Psoas muscle (tissue), 8 donors: Measurements from ENCODE around the gene SFT2D3. TPM values are rescaled to one million over a fixed set of nuclear protein-coding genes. Genes with fewer than 3 reads are reported as not detected.
A peak's percentile ranks its signal among the peaks of the same experiment; 100 is the strongest.

ENCODE experiments used
- ATAC-seq, 4 donors: fragments of 200-7000 bp; cut with Tn5 transposase; one replicate each; pipeline ENCODE4 v1.9.1; 2020; ENCODE audit warnings: moderate library complexity in 3 of 4, mild to moderate bottlenecking in 2 of 4
- DNase-seq, 2 donors: peaks; one replicate each; pipeline ENCODE4 v3.0.0-alpha.2; 2020
- H3K27ac ChIP-seq: fragments of 200-600 bp; one replicate; pipeline ENCODE4 v1.8.0; 2022
- H3K27me3 ChIP-seq, 3 donors: fragments of 200-600 bp in 1 of 3; one replicate each; pipeline versions ENCODE4 v1.6.1 to v1.8.0; 2013 to 2022; ENCODE audit warnings: low read length in 2 of 3, mild to moderate bottlenecking in 2 of 3, moderate library complexity in 1 of 3; ENCODE audit not compliant: insufficient read depth in 3 of 3
- H3K36me3 ChIP-seq, 2 donors: fragments of 200-600 bp in 1 of 2; one replicate each; pipeline versions ENCODE4 v1.6.1 to v1.8.0; 2013 to 2022; ENCODE audit warnings: low read depth in 1 of 2, mild to moderate bottlenecking in 1 of 2, moderate library complexity in 1 of 2; ENCODE audit not compliant: insufficient read depth in 1 of 2
- H3K4me1 ChIP-seq: fragments of 200-600 bp; one replicate; pipeline ENCODE4 v1.8.0; 2022
- H3K4me3 ChIP-seq: fragments of 200-600 bp; one replicate; pipeline ENCODE4 v1.8.0; 2022; ENCODE audit warnings: mild to moderate bottlenecking
- H3K9me3 ChIP-seq: fragments of 200-600 bp; one replicate; pipeline ENCODE4 v1.8.0; 2022
- WGBS, 3 donors: extraction: QIAGEN DNeasy Blood & Tissue Kit; methylation state at CpG; one replicate each; pipeline versions ENCODE4 v1.1.6 to v1.1.7; 2013; 5-methylcytosine and 5-hydroxymethylcytosine counted together
- intact Hi-C, 2 donors: fragments of 100-400 bp; cut with DNase I; formaldehyde crosslinking; loops; one replicate each; pipeline versions ENCODE4 v1.11.0 to v1.14.2; 2022
- long read RNA-seq, 2 donors: library from polyadenylated mRNA; unstranded; transcript quantifications; one replicate each; pipeline ENCODE4 v2.0.0, GENCODE V29; 2021
- polyA plus RNA-seq, 3 donors: library from polyadenylated mRNA; stranded (reverse); fragments of 200-250 nt; gene quantifications; one replicate each; pipeline ENCODE4 v1.2.3, GENCODE V29; 2013
- total RNA-seq, 4 donors: library from RNA; stranded (reverse); fragmentation: NEBNext Ultra II Directional in 2 of 4; extraction: Animal tissue kit (Norgen Biotek cat#: 25700) in 2 of 4; gene quantifications; one replicate each; pipeline versions ENCODE4 v1.2.1 to v1.2.4, GENCODE V29; 2021 to 2023
- TF ChIP-seq, protein P1 (sequence below): fragments of 200-600 bp; IDR thresholded peaks from one replicate; pipeline ENCODE4 v1.8.0; 2022; ENCODE audit warnings: antibody characterized with exemption
- donor health status: healthy with polysubstance abuse.
- donor health status: DM: no; HTN: no; CAD: no; lungs with moderate emphysema.
- donor health status: Bipolar disorder and iron deficiency.
- donor health status: healthy.
- donor health status: DM: yes; HTN: yes; CAD: no.
- donor health status: DM: no; HTN: no; CAD: no.
- donor health status: DM: no; HTN: no; CAD: no.
- donor health status: DM: yes; HTN: yes; CAD: no.

Gene SFT2D3, protein sequence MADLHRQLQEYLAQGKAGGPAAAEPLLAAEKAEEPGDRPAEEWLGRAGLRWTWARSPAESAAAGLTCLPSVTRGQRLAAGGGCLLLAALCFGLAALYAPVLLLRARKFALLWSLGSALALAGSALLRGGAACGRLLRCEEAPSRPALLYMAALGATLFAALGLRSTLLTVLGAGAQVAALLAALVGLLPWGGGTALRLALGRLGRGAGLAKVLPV
- total RNA-seq: 1 to 10 TPM; 1.6 to 3.7 (median 2.1) TPM
- polyA plus RNA-seq: 1 to 10 TPM; 1.5 to 4.1 (median 2.5) TPM
- long read RNA-seq, donor 1, transcript SFT2D3-201 (1 exons, 3,735 nt): major isoform, 7 of 7 reads
- long read RNA-seq, donor 1, partial matches to known transcripts: 0 of 7 reads
- long read RNA-seq, donor 1, other reads (novel, unspliced or antisense): 0 of 7 reads
- long read RNA-seq, donor 2, transcript SFT2D3-201 (1 exons, 3,735 nt): major isoform, 28 of 28 reads
- long read RNA-seq, donor 2, partial matches to known transcripts: 0 of 28 reads
- long read RNA-seq, donor 2, other reads (novel, unspliced or antisense): 0 of 28 reads

DNA sequence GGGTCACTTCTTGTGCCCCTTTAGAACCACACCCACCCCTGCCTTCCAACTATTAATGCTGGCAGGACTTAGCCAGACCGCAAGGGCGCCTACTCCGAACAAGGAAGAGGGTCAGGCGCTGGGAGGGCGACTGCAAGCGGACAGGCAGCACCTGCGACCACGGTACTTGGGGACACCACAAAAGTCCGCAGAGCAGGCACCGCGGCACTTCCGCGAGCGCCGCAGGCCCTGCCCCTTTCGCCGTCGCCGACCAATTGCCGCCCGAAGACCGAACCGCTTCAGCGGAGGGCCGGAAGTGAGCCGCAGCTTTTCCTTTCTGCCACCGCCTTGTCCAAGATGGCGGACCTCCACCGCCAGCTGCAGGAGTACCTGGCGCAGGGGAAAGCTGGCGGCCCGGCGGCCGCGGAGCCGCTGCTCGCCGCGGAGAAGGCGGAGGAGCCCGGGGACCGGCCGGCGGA lies at the start of gene SFT2D3:
SFT2D3 (plus strand) TSS at position 305 of the 458 bp plus-strand sequence; CDS start at position 337, 32 bp downstream.
- 0% methylated on average over 23 to 44 of the region's 44 CpGs for WGBS, 3 donors
- peaks cover 35% of the 10 kb centered on the region for H3K4me1 ChIP-seq

DNA sequence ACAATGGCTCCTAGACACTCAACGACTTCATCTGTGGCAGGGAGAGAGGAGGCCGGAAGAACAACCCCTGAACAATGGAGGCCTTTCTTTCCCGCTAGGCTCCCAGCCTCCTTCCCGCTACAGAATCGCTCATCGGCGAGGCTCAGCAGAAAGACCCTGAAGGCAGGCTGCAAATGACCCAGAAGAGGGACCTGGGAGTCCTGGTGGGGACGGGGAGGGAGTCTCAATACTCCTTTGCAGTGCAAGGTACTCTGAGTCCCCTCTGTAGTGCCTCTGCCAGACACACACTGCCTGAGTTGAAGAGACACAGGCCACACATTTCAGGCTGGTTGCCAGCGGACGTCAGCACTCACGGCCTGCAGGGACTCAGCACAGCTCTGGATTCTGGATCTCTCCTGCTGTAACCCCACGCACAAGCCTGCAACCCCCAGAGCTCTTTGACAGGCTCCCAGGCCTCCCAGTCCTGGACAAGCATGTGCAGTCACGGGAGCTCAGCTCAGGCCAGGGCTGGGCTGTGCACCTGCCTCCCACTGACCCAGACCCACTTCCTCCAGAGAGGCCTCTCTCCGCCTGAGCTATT lies 49.2 kb upstream of the SFT2D3 start:
- ATAC-seq (peak in 3 of 4 donors; percentile 17 to 27 (median 20)), DNase-seq (peak; percentile 67 to 77)
- intact Hi-C loops: loop anchor here (10.0 kb wide), 2 partner anchors 117 to 127 kb away; partner anchors contain the start of genes IWS1 (in 1 of the 2) and MYO7B (in 1 of the 2)
- peaks cover 0 to 3% of the 10 kb centered on the region in 2 donors for H3K36me3 ChIP-seq
- H3K27ac ChIP-seq: peak overlapping the region; percentile 16
- 71 to 79% (median 78%) methylated on average over 14 of the region's 14 CpGs for WGBS, 3 donors
- peaks cover 13% of the 10 kb centered on the region for H3K4me1 ChIP-seq
- H3K9me3 ChIP-seq: no peaks in the 10 kb centered on the region
- TF ChIP-seq, protein P1, sequence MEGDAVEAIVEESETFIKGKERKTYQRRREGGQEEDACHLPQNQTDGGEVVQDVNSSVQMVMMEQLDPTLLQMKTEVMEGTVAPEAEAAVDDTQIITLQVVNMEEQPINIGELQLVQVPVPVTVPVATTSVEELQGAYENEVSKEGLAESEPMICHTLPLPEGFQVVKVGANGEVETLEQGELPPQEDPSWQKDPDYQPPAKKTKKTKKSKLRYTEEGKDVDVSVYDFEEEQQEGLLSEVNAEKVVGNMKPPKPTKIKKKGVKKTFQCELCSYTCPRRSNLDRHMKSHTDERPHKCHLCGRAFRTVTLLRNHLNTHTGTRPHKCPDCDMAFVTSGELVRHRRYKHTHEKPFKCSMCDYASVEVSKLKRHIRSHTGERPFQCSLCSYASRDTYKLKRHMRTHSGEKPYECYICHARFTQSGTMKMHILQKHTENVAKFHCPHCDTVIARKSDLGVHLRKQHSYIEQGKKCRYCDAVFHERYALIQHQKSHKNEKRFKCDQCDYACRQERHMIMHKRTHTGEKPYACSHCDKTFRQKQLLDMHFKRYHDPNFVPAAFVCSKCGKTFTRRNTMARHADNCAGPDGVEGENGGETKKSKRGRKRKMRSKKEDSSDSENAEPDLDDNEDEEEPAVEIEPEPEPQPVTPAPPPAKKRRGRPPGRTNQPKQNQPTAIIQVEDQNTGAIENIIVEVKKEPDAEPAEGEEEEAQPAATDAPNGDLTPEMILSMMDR: no peak
- no peaks in the 10 kb centered on the region for H3K27me3 ChIP-seq
- no peak overlapping the region for H3K4me3 ChIP-seq

More for the DNA sequence above, at the start of gene SFT2D3:
- intact Hi-C loops: loop anchor here in 1 of 2 donors (5.0 kb wide), 1 partner anchor 111 kb away; the partner anchor contains the start of gene WDR33
- DNase-seq (peak; percentile 92 to 97), ATAC-seq (peak; percentile 86 to 90 (median 88))
- H3K27me3 ChIP-seq: no peaks in the 10 kb centered on the region
- peaks cover under 1 to 13% of the 10 kb centered on the region in 2 donors for H3K36me3 ChIP-seq
- no peaks in the 10 kb centered on the region for H3K9me3 ChIP-seq
- peak within 1 kb of the TSS; percentile 99 for H3K27ac ChIP-seq
- TF ChIP-seq, protein P1: no peak
- H3K4me3 ChIP-seq: peak within 1 kb of the TSS; percentile 82

DNA sequence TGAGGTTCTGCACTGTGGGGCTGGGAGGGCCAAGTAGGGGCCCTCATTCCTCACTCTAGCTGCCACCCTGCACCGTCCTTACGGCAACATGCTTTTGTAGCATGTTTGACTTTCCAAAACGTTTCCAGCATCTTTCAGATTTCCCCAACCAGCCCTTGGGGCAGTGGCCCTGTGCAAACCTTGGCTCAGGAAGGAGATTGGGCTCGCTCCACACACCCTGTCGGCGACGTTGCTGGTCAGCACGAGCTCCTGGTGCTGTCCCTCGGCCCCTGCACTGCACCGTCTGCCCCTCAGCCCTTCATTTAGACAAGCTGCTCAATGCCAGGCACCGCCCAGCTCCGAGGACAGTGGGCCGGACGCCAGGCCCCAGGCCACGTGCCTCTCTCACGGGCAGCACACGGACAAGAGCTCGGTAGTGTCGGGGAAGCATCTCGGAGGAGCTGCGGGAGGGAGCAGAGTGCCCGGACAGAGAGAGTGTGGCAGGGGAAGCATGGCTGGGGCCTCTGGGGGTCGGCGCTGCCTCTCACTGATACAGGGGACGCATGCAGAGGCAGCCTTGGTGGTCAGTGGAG lies 48.4 kb upstream of the SFT2D3 start:
- Histone ChIP-seq H3K9me3 (no peaks in the 10 kb centered on the region), H3K36me3 (peaks cover 0 to 7% of the 10 kb centered on the region in 2 donors), H3K27me3 (no peaks in the 10 kb centered on the region), H3K4me3 (no peak overlapping the region), H3K4me1 (peaks cover 9% of the 10 kb centered on the region), H3K27ac (peak overlapping the region; percentile 5)
- ATAC-seq: no peak
- DNase-seq: peak; percentile 8 to 50
- TF ChIP-seq, protein P1: no peak
- intact Hi-C loops: loop anchor here (10.0 kb wide), 2 partner anchors 118 to 128 kb away; partner anchors contain the start of genes IWS1 (in 1 of the 2) and MYO7B (in 1 of the 2)
- 77 to 82% (median 78%) methylated on average over 25 of the region's 25 CpGs for WGBS, 3 donors

DNA sequence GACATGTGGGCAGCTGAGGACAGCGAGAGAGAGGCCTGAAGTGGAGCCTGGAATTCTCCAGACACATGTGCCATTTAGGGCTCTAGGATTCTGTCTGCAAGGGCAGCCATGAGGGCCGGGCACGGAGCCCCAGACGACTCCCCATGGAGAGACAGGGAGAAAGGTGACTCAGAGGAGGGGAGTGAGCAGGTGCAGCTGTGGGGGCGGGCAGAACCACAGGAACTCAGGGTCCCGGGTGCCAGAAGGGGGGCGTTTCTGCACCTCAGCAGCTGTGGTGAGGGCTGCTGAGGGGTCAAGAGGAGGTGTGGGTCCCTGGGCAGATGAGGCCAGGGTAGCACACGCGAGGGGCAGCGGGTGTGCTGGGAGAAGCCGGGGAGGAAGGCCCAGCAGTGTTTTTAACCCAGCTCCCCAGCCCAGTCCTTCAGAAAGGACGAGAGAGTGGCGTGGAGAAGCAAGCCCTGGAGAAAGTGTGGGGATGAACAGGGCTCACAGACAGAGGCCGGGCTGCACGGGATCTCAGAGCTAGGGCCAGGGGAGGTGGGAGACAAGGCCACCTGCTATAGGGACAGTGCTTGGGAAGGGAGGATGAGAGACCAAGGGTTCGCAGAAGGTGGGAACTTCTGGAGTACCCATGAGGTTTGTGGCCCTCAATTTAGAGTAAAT lies 47.7 kb upstream of the SFT2D3 start:
- DNase-seq (peak; percentile 12 to 42), ATAC-seq (no peak)
- Histone ChIP-seq H3K36me3 (peaks cover 0 to 7% of the 10 kb centered on the region in 2 donors), H3K27ac (no peak overlapping the region), H3K27me3 (no peaks in the 10 kb centered on the region), H3K4me3 (no peak overlapping the region), H3K4me1 (peaks cover 9% of the 10 kb centered on the region), H3K9me3 (no peaks in the 10 kb centered on the region)
- TF ChIP-seq, protein P1: no peak
- 87 to 88% (median 87%) methylated on average over 16 of the region's 16 CpGs for WGBS, 3 donors
- intact Hi-C loops: loop anchor here (10.0 kb wide), 2 partner anchors 119 to 129 kb away; partner anchors contain the start of genes IWS1 (in 1 of the 2) and MYO7B (in 1 of the 2)
